GM12892 (cell line): ENCODE data around the gene PDE6D.

Experiments used
- DNase-seq: peaks from one replicate; pipeline ENCODE4 v3.0.0; 2011; ENCODE audit not compliant: insufficient read length
- FAIRE-seq: peaks from 2 replicates; lab custom pipeline; 2011; peaks lifted over from hg19 to GRCh38; lab: Jason Lieb, UNC
- POLR2A ChIP-seq: IDR thresholded peaks from 2 replicates; pipeline ENCODE4 v1.6.1; 2011; ENCODE audit warnings: low read depth, low read length, control low read depth
- POLR2AphosphoS5 ChIP-seq: IDR thresholded peaks from 2 replicates; pipeline ENCODE4 v1.6.1; 2011; ENCODE audit warnings: low read depth, low read length, control low read depth
- TAF1 ChIP-seq: IDR thresholded peaks from 2 replicates; pipeline ENCODE4 v1.6.1; 2011; ENCODE audit warnings: low read depth, mild to moderate bottlenecking, control low read depth, low read length, borderline replicate concordance

PDE6D gene

DNA sequence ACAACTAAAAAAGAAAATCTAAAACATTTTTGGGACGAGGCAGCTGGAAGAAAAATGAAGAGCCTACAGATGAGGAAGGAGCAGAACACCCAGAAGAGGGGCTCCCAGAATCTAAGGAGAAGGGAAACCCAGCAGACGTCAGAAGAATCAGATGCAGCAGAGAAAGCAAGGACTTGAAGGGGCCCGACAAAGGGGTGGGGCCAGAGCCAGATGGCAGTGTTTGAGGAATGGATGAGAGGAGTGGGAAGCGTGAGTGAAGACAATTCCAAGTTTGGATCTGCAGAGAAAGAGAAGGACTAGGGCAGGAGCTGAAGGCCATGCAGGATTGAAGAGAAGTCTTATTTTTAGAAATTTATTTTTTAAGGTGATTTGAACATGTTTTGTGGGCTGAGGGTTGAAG is 53.5 kb downstream of the PDE6D start:
- DNase-seq (no peak), FAIRE-seq (no peak)
- no peak for TF ChIP-seq POLR2AphosphoS5
- no peak for TF ChIP-seq TAF1
- TF ChIP-seq POLR2A, result no peak

DNA sequence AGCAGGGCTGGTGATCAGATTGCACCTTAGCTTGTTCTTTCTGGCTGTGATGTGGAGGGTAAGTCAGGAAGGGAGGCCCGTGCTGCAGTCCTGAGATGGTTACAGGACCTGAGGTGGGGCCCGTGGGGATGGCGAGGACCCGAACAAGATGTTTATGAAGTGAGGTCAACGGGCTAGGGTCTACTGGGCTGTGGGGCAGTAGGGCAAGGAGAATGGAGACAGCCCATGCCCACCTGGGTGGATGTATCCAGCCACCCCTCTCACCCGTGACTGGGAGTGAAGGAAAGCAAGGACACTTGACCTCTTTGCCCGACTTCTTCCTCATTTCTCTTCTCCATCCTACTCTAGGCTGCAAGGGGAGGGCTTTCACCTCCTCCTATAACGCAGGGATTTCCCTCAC is 54.8 kb downstream of the PDE6D start:
- TF ChIP-seq POLR2AphosphoS5 (no peak), TAF1 (no peak)
- DNase-seq (no peak), FAIRE-seq (no peak)

DNA sequence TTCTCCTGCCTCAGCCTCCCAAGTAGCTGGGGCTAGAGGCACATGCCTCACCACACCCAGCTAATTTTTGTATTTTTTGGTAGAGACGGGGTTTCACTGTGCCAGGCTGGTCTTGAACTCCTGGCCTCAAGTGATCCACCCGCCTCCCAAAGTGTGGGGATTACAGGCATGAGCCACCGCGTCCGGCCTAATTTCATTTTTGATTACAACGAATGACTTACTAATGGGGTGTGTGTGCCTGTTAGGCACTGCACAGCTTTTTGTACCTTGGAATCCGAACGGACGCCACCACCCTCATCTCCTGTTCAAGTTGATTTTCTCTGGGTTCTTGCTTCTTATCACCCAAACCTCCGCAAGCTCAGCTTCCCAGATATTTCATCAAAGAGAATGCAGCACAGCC is 55.6 kb downstream of the PDE6D start:
- DNase-seq (no peak), FAIRE-seq (no peak)
- TF ChIP-seq POLR2AphosphoS5 (no peak), TAF1 (no peak), POLR2A (no peak)

DNA sequence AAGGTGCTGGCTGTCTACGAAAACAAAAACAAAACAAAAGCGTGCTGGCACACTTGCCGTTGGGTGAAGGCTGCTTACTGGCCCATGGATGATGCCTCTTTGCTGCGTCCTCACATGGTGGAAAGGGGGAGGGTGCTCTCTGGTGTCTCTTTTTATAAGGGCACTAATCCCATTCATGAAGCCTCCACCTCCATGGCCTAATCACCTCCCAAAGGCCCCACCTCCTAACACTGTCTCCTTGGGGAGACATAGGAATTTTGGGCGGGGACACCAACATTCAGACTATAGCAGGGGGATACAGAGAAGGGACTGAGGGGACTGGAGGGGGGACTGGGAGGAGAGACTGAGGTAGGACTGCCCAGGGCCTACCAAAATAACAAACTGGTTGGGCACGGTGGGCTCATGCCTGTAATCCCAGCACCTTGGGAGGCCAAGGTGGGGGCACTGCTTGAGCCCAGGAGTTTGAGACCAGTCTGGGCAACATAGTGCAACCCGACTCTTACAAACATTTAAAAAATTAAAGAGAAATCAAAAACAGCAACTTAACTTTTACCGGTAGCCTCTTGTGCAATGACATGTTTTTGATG is 58.3 kb downstream of the PDE6D start:
- FAIRE-seq (no peak), DNase-seq (no peak)
- TF ChIP-seq POLR2AphosphoS5 (no peak), TAF1 (no peak), POLR2A (no peak)

DNA sequence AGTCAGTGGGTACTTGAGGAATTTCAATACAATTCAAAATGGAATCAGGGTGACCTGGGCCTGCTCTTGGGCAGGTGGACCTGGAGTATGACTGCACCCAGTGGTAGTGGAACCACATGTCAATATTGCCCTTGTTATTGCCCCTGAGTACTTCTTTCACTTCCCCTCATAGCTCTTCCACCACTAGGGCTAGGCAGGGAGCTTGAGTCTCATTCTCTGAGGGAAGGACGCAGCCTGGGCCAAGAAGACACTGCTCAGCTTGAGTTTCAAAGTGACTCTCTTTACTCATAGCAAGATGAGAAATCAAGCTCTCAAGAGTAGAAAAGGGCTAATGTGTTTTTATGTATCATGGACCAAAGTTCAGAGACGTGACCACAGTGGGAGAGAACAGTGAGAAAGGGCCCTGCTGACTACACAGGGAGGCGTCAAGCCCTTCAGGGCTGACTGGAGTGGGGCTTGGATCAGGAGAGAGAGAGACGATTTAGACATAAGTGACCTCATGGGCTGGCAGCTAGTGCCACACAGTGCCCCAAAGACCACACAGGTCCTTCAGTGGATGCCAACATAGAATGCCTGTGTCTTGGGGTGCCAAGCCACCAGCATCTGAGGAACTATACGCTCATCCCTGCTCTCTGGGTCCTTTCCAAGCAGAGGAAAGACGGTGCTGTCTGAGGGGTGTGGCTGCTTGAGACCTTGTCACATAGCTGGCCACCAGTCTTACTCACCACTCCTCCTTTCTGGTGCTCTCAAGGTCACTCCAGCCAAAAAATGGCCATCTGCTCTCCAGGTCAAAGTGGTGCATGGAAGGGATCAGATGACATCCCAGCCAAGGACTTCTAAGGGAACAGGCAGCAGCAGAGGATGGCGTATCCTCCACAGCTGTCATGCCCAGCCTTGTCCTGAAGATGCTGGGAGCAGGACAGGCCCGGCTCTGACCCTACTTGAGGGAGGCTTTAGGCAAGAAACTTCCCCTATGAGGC is 59.8 kb downstream of the PDE6D start:
- FAIRE-seq (peak; percentile 94), DNase-seq (no peak)
- TF ChIP-seq POLR2A, result no peak
- no peak for TF ChIP-seq TAF1
- TF ChIP-seq POLR2AphosphoS5, result no peak

DNA sequence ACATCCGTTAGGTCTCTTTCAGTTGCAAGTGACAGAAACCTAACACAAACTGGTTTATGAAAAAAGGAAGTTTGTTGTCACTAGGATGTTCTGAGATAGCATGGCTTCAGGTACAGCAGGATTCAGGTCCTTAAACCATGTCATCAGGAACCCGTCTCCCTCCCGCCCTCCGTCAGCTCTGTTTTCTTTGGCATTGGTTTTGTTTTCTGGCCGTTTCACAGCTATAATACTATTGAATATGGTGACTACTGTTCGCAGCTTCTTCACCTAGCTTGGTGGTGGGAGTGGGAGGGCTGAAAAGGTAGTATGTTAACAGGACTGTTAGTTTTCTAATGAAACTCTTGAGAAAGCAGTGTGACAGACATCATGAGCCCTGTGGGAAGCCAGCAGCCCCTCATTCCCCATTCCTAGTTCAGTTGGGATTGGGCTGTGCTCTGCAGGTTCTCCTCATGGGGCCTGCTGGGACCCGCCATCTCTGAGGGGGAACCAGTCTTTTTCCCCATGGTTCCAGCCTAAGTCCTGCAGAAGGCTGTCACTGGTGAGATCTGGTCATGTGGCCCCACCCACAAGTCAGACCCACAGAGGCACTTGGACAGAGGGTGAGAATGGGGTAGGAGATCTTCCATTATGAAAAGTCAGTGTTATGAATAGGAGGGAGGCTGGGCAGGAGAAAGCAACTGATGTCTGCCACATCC is 60.6 kb downstream of the PDE6D start:
- TF ChIP-seq POLR2A, result no peak
- TF ChIP-seq TAF1, result no peak
- no peak for TF ChIP-seq POLR2AphosphoS5
- DNase-seq (no peak), FAIRE-seq (peak; percentile 70)

DNA sequence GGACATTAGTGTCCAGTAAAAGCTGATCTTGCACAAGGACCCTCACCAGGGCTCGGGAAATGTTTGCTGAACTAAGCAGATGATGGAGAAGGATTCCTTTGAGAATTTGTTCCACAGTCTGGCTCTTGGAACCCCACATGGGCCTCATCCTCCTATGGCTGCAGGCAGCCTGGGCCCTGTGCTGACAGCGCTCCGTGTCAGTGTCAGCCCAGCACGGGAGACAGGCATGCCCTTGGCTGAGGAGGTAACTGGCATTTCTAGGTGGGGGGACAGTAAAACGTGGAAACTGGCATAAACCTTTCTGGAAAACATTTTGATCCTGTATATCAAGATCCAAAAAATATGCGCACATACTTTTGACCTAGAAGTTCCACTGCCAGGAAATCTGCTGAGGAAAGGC is 62.3 kb downstream of the PDE6D start:
- no peak for TF ChIP-seq TAF1
- no peak for TF ChIP-seq POLR2A
- no peak for TF ChIP-seq POLR2AphosphoS5
- DNase-seq (no peak), FAIRE-seq (no peak)

DNA sequence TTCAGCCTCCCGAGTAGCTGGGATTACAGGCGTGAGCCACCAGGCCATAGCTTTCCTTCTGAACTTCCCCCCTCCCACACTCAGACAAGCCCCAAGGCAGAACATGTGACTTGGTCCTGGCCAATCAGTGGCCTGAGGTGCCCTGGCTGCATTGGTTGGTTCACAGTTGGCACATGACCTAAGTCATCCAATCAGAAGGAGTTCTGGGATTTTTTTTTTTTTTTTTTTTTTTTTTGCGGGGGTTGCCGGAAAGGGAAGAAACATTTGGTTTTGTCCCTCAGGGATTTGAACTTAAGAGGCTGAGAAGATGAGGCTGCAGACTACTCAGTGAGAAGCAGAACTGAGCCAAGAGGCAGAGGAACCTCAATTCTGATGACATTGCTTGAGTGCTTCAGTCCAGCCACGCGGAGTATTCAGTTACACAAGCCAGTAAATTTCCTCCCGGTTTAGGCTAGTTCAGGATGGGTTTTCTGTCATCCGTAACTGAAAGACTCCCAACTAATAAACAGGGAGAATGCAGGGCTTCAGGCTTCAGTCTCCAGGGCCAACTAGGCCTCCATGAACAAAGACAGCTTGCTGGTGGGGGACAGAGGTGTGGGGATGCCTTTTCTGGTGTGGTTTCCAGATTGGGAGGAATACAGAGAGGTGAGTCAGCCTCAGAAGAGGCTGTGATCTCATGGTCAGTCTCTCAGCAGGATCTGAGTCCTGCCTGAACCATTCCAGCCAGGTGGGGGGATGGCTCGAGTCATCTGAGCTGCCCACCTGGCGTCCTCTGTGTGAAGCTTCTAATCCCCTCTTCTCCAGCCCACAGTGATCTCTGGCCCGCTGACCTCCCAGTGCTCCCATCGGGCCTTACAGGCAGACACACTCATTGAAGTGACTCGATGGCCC is 63.6 kb downstream of the PDE6D start:
- peak; percentile 83 for FAIRE-seq
- no peak for TF ChIP-seq TAF1
- 0 out of 2 replicates have a peak, but pooled peaks have one; percentile 19 for TF ChIP-seq POLR2A
- DNase-seq, result no peak

DNA sequence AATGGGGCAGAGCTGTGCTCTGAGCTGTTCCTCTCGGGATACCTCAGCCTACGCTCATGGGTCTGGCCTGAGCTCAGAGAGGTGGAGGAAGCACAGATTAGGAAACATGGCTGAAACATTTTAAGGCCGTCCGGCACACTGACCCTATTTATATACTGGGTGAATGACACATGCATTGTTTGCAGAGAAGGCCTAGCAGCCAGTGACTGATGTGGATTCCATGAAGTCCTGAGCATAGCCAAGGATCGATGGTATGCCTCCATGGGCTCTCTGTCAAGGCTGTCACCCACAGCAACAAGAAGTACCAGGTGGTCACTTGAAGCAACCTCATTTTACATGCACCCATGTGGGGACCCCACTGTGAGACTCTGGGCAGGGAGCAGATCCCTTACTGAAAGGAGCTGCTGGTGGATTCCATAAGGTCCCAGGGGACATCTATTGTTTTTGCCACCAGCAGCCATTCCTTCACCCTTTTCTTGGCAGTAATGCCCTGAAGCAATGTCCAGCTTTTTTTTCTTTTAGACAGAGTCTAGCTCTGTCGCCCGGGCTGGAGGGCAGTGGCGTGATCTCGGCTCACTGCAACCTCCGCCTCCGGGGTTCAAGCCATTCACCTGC is 64.3 kb downstream of the PDE6D start:
- DNase-seq, result no peak
- TF ChIP-seq POLR2AphosphoS5 (no peak), TAF1 (no peak), POLR2A (no peak)
- no peak for FAIRE-seq

DNA sequence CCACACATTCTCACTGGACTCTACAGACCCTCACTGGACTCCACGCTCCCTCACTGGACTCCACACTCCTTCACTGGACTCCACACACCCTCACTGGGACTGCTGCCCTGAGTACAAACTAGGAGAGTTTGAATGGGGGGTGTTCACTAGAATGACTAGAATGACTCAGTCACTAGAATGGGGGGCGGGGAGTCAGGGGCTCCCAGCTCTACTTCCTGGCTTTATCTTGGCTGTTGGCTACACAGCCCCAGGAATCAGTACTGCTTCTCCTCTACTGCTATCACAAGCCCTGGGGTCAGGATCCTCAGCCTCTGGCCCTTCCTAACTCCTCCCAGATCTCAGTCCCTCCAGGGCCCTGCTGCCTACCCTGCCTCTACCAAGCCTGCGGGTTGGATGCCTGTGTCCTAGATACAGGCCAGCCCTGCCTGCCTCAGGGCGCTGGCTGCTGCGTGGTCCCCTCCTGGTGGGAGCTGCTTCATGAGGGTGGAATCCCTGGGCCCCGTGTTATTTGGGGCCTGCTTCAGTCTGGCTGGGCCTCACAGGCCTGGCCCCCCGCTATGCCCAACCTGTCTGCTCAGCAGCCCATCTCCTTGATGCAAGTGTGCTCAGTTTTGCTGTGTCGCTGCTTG is 65.0 kb downstream of the PDE6D start:
- DNase-seq (no peak), FAIRE-seq (no peak)
- TF ChIP-seq POLR2AphosphoS5, result no peak
- TF ChIP-seq POLR2A, result no peak
- TF ChIP-seq TAF1, result no peak
